HG03575 (cell line): ENCODE data around the gene SUPT4H1.

Source experiments
- ATAC-seq: cut with Tn5 transposase; IDR thresholded peaks from one replicate; pipeline ENCODE4 v1.9.1; 2021; ENCODE audit not compliant: unreplicated experiment, insufficient number of reproducible peaks, low FRiP score; ENCODE audit errors: extremely low read depth

Gene SUPT4H1

GRCh38 chr17:58334256-58334655 is 17.7 kb downstream of the SUPT4H1 start:
- ATAC-seq: no peak

GRCh38 chr17:58333736-58334207 is 18.2 kb downstream of the SUPT4H1 start:
- ATAC-seq: no peak

- ATAC-seq: no peak
Measured at GRCh38 chr17:58332778-58333735, 18.9 kb downstream of the SUPT4H1 start.

- ATAC-seq: no peak
Measured at GRCh38 chr17:58331815-58332777, 19.9 kb downstream of the SUPT4H1 start.

- ATAC-seq: no peak
Measured at GRCh38 chr17:58330997-58331814, 20.8 kb downstream of the SUPT4H1 start.

GRCh38 chr17:58330538-58330996 is 21.4 kb downstream of the SUPT4H1 start:
- ATAC-seq: no peak

GRCh38 chr17:58329810-58330537 is 22.0 kb downstream of the SUPT4H1 start:
- ATAC-seq: peak; percentile 30

GRCh38 chr17:58329035-58329809 is 22.8 kb downstream of the SUPT4H1 start:
- ATAC-seq: no peak

- no peak for ATAC-seq
Measured at GRCh38 chr17:58328195-58329034, 23.6 kb downstream of the SUPT4H1 start, which contains the start of gene TSPOAP1. TSPOAP1 (minus strand) TSS chr17:58328795; CDS start chr17:58327920, 875 bp downstream.

- ATAC-seq: no peak
Measured at GRCh38 chr17:58327363-58328194, 24.4 kb downstream of the SUPT4H1 start.

- ATAC-seq: no peak
Measured at GRCh38 chr17:58326609-58327362, 25.2 kb downstream of the SUPT4H1 start.

- no peak for ATAC-seq
Measured at GRCh38 chr17:58325976-58326468, 26.0 kb downstream of the SUPT4H1 start.

GRCh38 chr17:58325289-58325726 is 26.7 kb downstream of the SUPT4H1 start:
- no peak for ATAC-seq

GRCh38 chr17:58324409-58325288 is 27.4 kb downstream of the SUPT4H1 start:
- no peak for ATAC-seq
